H1 (cell line): ENCODE data around the gene POLN. TPM values are rescaled to one million over a fixed set of nuclear protein-coding genes. Genes with fewer than 3 reads are reported as not detected.

Experiments used
- ASH2L ChIP-seq: fragments of 200-600, 300-600 bp; sonication (generic); IDR thresholded peaks from one replicate; pipeline ENCODE4 v1.7.1; 2017; ENCODE audit warnings: low read length
- POLR2AphosphoS5 ChIP-seq: IDR thresholded peaks from 2 replicates; pipeline ENCODE4 v1.6.1; 2011; ENCODE audit warnings: low read depth, low read length
- SIN3A ChIP-seq, 2 experiments: IDR thresholded peaks in 1 of 2; conservative IDR thresholded peaks in 1 of 2; 2 replicates each; pipeline ENCODE4 v1.6.1; 2011 to 2012; ENCODE audit warnings: low read length in 2 of 2, improper control_type of control experiment in 1 of 2, low read depth in 1 of 2, mild to moderate bottlenecking in 1 of 2
- SIRT6 ChIP-seq: IDR thresholded peaks from one replicate; pipeline ENCODE4 v1.7.1; 2012; ENCODE audit warnings: low read length, inconsistent platforms
- polyA plus RNA-seq, 7 experiments: library from polyadenylated mRNA; depleted of rRNA in 3 of 7; stranded (reverse) in 5 of 7; unstranded in 2 of 7; fragments of >200 nt in 5 of 7; fragments of 200-250 nt in 2 of 7; gene quantifications; 1 replicate in 5 of 7; 2 replicates in 1 of 7; 4 replicates in 1 of 7; pipeline versions ENCODE4 v1.2.1 to v1.2.3, GENCODE V29; 2011 to 2013; ENCODE audit warnings: missing spikeins in 2 of 7, mixed read lengths in 2 of 7
- total RNA-seq: library from RNA; stranded (reverse); fragmentation: NEBNext Ultra II Directional; extraction: Animal tissue kit (Norgen Biotek cat#: 25700); gene quantifications from 2 replicates; pipeline ENCODE4 v1.2.1, GENCODE V29; 2021
- TF ChIP-seq, protein P1 (sequence below), 3 experiments: IDR thresholded peaks; 1 replicate in 2 of 3; 2 replicates in 1 of 3; pipeline versions ENCODE4 v1.5.1 to v1.6.1; 2011; ENCODE audit warnings: low read length in 3 of 3, mild to moderate bottlenecking in 3 of 3, inconsistent platforms in 2 of 3, low read depth in 1 of 3, moderate library complexity in 1 of 3; ENCODE audit not compliant: insufficient read depth in 1 of 3; ENCODE audit errors: control extremely low read depth in 1 of 3
- TF ChIP-seq, protein P2 (sequence below): IDR thresholded peaks from 2 replicates; pipeline ENCODE4 v1.6.1; 2011; ENCODE audit warnings: low read depth, mild to moderate bottlenecking, low read length; ENCODE audit not compliant: insufficient read depth

POLN gene
- total and polyA plus RNA-seq, 2 of the 8 experiments (the other 6 are each of a cell fraction or from before 2014, with no cell fraction given) = 0.98 to 1.5 TPM

- TF ChIP-seq, protein P1, sequence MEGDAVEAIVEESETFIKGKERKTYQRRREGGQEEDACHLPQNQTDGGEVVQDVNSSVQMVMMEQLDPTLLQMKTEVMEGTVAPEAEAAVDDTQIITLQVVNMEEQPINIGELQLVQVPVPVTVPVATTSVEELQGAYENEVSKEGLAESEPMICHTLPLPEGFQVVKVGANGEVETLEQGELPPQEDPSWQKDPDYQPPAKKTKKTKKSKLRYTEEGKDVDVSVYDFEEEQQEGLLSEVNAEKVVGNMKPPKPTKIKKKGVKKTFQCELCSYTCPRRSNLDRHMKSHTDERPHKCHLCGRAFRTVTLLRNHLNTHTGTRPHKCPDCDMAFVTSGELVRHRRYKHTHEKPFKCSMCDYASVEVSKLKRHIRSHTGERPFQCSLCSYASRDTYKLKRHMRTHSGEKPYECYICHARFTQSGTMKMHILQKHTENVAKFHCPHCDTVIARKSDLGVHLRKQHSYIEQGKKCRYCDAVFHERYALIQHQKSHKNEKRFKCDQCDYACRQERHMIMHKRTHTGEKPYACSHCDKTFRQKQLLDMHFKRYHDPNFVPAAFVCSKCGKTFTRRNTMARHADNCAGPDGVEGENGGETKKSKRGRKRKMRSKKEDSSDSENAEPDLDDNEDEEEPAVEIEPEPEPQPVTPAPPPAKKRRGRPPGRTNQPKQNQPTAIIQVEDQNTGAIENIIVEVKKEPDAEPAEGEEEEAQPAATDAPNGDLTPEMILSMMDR (IDR thresholded peaks at IDR 0.05; ENCODE audit: control extremely low read depth in 1 of 3, insufficient read depth in 1 of 3, low read depth in 1 of 3, low read length in 3 of 3) = no peak
- no peak for TF ChIP-seq ASH2L
- TF ChIP-seq, protein P2, sequence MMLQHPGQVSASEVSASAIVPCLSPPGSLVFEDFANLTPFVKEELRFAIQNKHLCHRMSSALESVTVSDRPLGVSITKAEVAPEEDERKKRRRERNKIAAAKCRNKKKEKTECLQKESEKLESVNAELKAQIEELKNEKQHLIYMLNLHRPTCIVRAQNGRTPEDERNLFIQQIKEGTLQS = no peak
- no peak for TF ChIP-seq POLR2AphosphoS5
- TF ChIP-seq SIN3A (conservative IDR thresholded peaks at IDR 0.05 in 1 of 2, IDR thresholded peaks at IDR 0.05 in 1 of 2; ENCODE audit: low read depth in 1 of 2, low read length in 2 of 2) = no peak
- no peak for TF ChIP-seq SIRT6
Observed at GRCh38 chr4:2175990-2176698, 65.8 kb downstream of the POLN start (continued).
